HepG2 (cell line): ENCODE data around the gene UCHL3. TPM values are rescaled to one million over a fixed set of nuclear protein-coding genes. Genes with fewer than 3 reads are reported as not detected.
A peak's percentile ranks its signal among the peaks of the same experiment; 100 is the strongest.

Source experiments
- ARNT2 ChIP-seq: sonication (generic); formaldehyde crosslinking; IDR thresholded peaks from 2 replicates; pipeline ENCODE4 v1.8.0; 2022; ENCODE audit warnings: mild to moderate bottlenecking, low read depth, missing genetic modification reagents, moderate library complexity
- DMAP1 ChIP-seq: IDR thresholded peaks from 2 replicates; pipeline ENCODE4 v1.6.1; 2016
- GABPB1 ChIP-seq: IDR thresholded peaks from 2 replicates; pipeline ENCODE4 v1.6.1; 2016; ENCODE audit warnings: mild to moderate bottlenecking, missing genetic modification reagents, moderate library complexity, missing compliant biosample characterization
- HNF4A ChIP-seq: sonication (generic); formaldehyde crosslinking; IDR thresholded peaks from 2 replicates; pipeline ENCODE4 v1.4.0; 2020; ENCODE audit warnings: missing genetic modification reagents
- HOXD1 ChIP-seq: sonication (generic); formaldehyde crosslinking; IDR thresholded peaks from 2 replicates; pipeline ENCODE4 v1.5.0; 2020; ENCODE audit warnings: missing genetic modification reagents
- POLR2G ChIP-seq: fragments of 200-400 bp; formaldehyde crosslinking; IDR thresholded peaks from 2 replicates; pipeline ENCODE4 v1.6.1; 2018; ENCODE audit warnings: mild to moderate bottlenecking, low read depth, low read length, moderate library complexity
- SAP130 ChIP-seq: IDR thresholded peaks from 2 replicates; pipeline ENCODE4 v1.6.1; 2016; ENCODE audit warnings: low read depth
- SCMH1 ChIP-seq: sonication (generic); formaldehyde crosslinking; IDR thresholded peaks from 2 replicates; pipeline ENCODE4 v1.9.0; 2021; ENCODE audit warnings: missing genetic modification reagents, mild to moderate bottlenecking, borderline replicate concordance
- SIX1 ChIP-seq: sonication (generic); formaldehyde crosslinking; IDR thresholded peaks from 2 replicates; pipeline ENCODE4 v1.4.0; 2020; ENCODE audit warnings: missing genetic modification reagents, borderline replicate concordance
- SRSF4 ChIP-seq: fragments of 200-400 bp; formaldehyde crosslinking; IDR thresholded peaks from one replicate; pipeline ENCODE4 v1.6.1; 2018; ENCODE audit warnings: mild to moderate bottlenecking, low read depth, low read length, moderate library complexity; ENCODE audit not compliant: poor library complexity, severe bottlenecking
- TCF7 ChIP-seq: sonication (generic); IDR thresholded peaks from 2 replicates; pipeline ENCODE4 v1.6.1; 2016; ENCODE audit warnings: antibody characterized with exemption, low read depth
- TIGD3 ChIP-seq: sonication (generic); formaldehyde crosslinking; IDR thresholded peaks from 2 replicates; pipeline ENCODE4 v1.5.1; 2020; ENCODE audit warnings: mild to moderate bottlenecking, missing genetic modification reagents, borderline replicate concordance
- ZBTB34 ChIP-seq: sonication (generic); formaldehyde crosslinking; IDR thresholded peaks from 2 replicates; pipeline ENCODE4 v1.8.0; 2022; ENCODE audit warnings: mild to moderate bottlenecking, missing genetic modification reagents
- ZNF251 ChIP-seq: sonication (generic); formaldehyde crosslinking; IDR thresholded peaks from 2 replicates; pipeline ENCODE4 v1.9.0; 2021; ENCODE audit warnings: mild to moderate bottlenecking, missing genetic modification reagents
- ZNF567 ChIP-seq: sonication (generic); formaldehyde crosslinking; IDR thresholded peaks from 2 replicates; pipeline ENCODE4 v1.8.1; 2023; ENCODE audit warnings: mild to moderate bottlenecking, missing genetic modification reagents, borderline replicate concordance
- ZNF580 ChIP-seq: IDR thresholded peaks from 2 replicates; pipeline ENCODE4 v1.6.1; 2016; ENCODE audit warnings: low read depth, borderline replicate concordance
- ZNF773 ChIP-seq: sonication (generic); formaldehyde crosslinking; IDR thresholded peaks from 2 replicates; pipeline ENCODE4 v1.4.0; 2020; ENCODE audit warnings: missing genetic modification reagents, borderline replicate concordance
- ZNF790 ChIP-seq: sonication (generic); formaldehyde crosslinking; IDR thresholded peaks from 2 replicates; pipeline ENCODE4 v1.8.0; 2022; ENCODE audit warnings: missing genetic modification reagents, mild to moderate bottlenecking, borderline replicate concordance
- ZSCAN9 ChIP-seq: IDR thresholded peaks from 2 replicates; pipeline ENCODE4 v1.6.1; 2016; ENCODE audit warnings: borderline replicate concordance
- polyA plus RNA-seq, 8 experiments: library from polyadenylated mRNA; depleted of rRNA in 3 of 8; stranded (reverse) in 7 of 8; unstranded in 1 of 8; fragments of >200 nt; fragmentation: Illumina TruSeq in 4 of 8; extraction: Trizol in 4 of 8; gene quantifications; 2 replicates each; pipeline versions ENCODE4 v1.2.1 to v1.2.3, GENCODE V29; 2011 to 2016; ENCODE audit warnings: low read depth in 4 of 8, missing spikeins in 1 of 8, mixed read lengths in 1 of 8; ENCODE audit not compliant: insufficient read depth in 1 of 8
- total RNA-seq, 5 experiments: library from RNA; depleted of rRNA; stranded (reverse); fragments of >200 nt; fragmentation: Illumina TruSeq; extraction: Trizol; gene quantifications; 2 replicates each; pipeline ENCODE4 v1.2.3, GENCODE V29; 2016; ENCODE audit warnings: low read depth in 1 of 5
- TF ChIP-seq, protein P1 (sequence below): sonication (generic); formaldehyde crosslinking; IDR thresholded peaks from 2 replicates; pipeline ENCODE4 v1.4.0; 2020; ENCODE audit warnings: missing genetic modification reagents
- TF ChIP-seq, protein P2 (sequence below): IDR thresholded peaks from 2 replicates; pipeline ENCODE4 v1.6.1; 2016; ENCODE audit warnings: missing compliant biosample characterization, missing genetic modification reagents, borderline replicate concordance

Gene UCHL3
- total and polyA plus RNA-seq, 2 of the 13 experiments (the other 11 are each of a cell fraction or from before 2014, with no cell fraction given): 36.2 to 93.3 TPM

DNA sequence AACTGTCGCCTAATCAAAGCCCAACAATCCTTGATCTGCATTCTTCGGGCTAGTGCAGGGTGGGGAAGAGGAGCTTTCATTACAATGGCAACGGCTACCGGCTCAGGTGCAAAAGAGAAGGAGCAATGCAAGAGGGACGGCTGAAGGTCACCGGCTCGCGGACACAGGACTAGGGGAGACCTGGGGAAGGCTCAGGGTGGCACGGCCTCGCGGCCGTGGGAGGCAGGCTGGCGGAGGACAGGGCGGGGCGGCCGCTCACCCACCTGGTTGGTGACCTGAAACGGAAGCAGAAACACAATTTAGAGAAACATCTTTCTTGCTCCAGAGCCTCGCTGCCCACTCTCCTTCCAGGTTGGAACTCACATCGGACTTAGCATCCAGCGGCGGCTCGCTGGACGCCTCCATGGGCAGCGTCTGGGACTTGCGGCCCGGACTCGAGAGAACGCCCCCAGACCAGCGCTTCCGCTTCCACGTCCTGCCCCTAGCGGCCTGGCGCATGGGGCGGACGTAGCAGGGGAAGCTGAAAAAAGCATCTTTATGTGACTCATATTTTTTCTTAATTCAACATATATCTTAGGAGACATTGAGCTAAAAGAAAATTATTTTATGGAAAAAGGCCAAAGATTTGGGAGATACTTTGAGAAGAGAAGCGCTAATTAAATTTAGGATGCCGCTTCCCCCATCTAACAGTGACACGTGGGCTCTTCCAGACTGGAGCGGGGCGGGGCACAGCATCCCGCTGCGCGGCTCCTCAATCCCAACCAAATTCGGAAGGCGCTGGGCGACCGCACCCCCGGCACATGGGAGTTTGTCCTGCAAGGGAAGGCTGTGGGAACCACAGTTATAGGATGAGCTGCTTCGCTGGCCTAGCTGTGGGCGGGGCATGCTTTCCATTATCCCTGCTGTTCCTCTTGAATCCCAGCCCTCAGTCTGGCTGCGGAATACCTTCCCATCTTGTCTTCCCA, 11.9 kb upstream of the UCHL3 start, which contains the start of gene COMMD6 (continued):
- TF ChIP-seq, protein P1, sequence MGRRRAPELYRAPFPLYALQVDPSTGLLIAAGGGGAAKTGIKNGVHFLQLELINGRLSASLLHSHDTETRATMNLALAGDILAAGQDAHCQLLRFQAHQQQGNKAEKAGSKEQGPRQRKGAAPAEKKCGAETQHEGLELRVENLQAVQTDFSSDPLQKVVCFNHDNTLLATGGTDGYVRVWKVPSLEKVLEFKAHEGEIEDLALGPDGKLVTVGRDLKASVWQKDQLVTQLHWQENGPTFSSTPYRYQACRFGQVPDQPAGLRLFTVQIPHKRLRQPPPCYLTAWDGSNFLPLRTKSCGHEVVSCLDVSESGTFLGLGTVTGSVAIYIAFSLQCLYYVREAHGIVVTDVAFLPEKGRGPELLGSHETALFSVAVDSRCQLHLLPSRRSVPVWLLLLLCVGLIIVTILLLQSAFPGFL: no peak
- peak; percentile 75 for TF ChIP-seq ZSCAN9 (CRISPR knock-in tag)
- TF ChIP-seq ZNF580 (CRISPR knock-in tag): no peak
- no peak for TF ChIP-seq TCF7
- TF ChIP-seq, protein P2, sequence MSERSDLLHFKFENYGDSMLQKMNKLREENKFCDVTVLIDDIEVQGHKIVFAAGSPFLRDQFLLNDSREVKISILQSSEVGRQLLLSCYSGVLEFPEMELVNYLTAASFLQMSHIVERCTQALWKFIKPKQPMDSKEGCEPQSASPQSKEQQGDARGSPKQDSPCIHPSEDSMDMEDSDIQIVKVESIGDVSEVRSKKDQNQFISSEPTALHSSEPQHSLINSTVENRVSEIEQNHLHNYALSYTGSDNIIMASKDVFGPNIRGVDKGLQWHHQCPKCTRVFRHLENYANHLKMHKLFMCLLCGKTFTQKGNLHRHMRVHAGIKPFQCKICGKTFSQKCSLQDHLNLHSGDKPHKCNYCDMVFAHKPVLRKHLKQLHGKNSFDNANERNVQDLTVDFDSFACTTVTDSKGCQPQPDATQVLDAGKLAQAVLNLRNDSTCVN (CRISPR knock-in tag): no peak
- peak; percentile 92 for TF ChIP-seq GABPB1
- TF ChIP-seq SCMH1: no peak
- TF ChIP-seq SIX1: 0 out of 2 replicates have a peak, but pooled peaks have one; percentile 19
- TF ChIP-seq ZNF773 (CRISPR knock-in tag): peak; percentile 32; the same call in 1 of the 2 replicates
- no peak for TF ChIP-seq ZNF251 (CRISPR knock-in tag)
- TF ChIP-seq POLR2G: peak; percentile 99
- TF ChIP-seq ARNT2 (CRISPR knock-in tag): no peak
- no peak for TF ChIP-seq SRSF4
- 0 out of 2 replicates have a peak, but pooled peaks have one; percentile 25 for TF ChIP-seq HOXD1 (CRISPR knock-in tag)
- TF ChIP-seq DMAP1 (CRISPR knock-in tag): peak; percentile 83
- no peak for TF ChIP-seq HNF4A (CRISPR knock-in tag)
- peak; percentile 88 for TF ChIP-seq SAP130 (CRISPR knock-in tag)
- TF ChIP-seq ZBTB34 (CRISPR knock-in tag): no peak
- no peak for TF ChIP-seq ZNF567 (CRISPR knock-in tag)
- no peak for TF ChIP-seq ZNF790 (CRISPR knock-in tag)
- TF ChIP-seq TIGD3 (CRISPR knock-in tag): no peak
